Measurements from ENCODE around the gene ANXA11. TPM values are rescaled to one million over a fixed set of nuclear protein-coding genes. Genes with fewer than 3 reads are reported as not detected.

Gene ANXA11
- total RNA-seq, 1 donor from 2014 or later = 122 TPM

- Mint-ChIP-seq H3K4me1 (ENCODE audit: low read depth, unreplicated experiment) (peaks cover 11% of the 10 kb centered on the region), H3K27me3 (ENCODE audit: low read depth, unreplicated experiment) (no peaks in the 10 kb centered on the region), H3K36me3 (ENCODE audit: low read depth, unreplicated experiment) (peaks cover 7% of the 10 kb centered on the region), H3K27ac (ENCODE audit: unreplicated experiment) (no peak overlapping the region), H3K9me3 (ENCODE audit: unreplicated experiment) (no peaks in the 10 kb centered on the region), H3K4me3 (ENCODE audit: unreplicated experiment) (no peak overlapping the region)
- TF ChIP-seq CTCF (IDR thresholded peaks at IDR 0.05; ENCODE audit: insufficient read depth, low read depth, low read length) = no peak
- TF ChIP-seq EZH2 (IDR thresholded peaks at IDR 0.05; ENCODE audit: insufficient read depth, low read length) = no peak
- Histone ChIP-seq H3K4me1 (ENCODE audit: insufficient read depth, low read length) (peaks cover 19% of the 10 kb centered on the region), H3K79me2 (ENCODE audit: insufficient read depth, low read length) (peaks cover 52% of the 10 kb centered on the region), H3K4me3 (ENCODE audit: insufficient read depth, low read depth, low read length) (no peak overlapping the region), H3K27ac (ENCODE audit: low read depth, low read length) (no peak overlapping the region), H3K9ac (ENCODE audit: low read length) (no peak overlapping the region), H4K20me1 (ENCODE audit: insufficient read depth, low read length) (peaks cover 90% of the 10 kb centered on the region), H3K27me3 (ENCODE audit: insufficient read depth, low read length) (no peaks in the 10 kb centered on the region), H3K36me3 (ENCODE audit: insufficient read depth, low read length) (peaks cover 15% of the 10 kb centered on the region), H2AFZ (ENCODE audit: low read depth, low read length) (no peak overlapping the region), H3K4me2 (ENCODE audit: low read length) (no peak overlapping the region), H3K9me3 (ENCODE audit: insufficient read depth, low read depth, low read length) (no peaks in the 10 kb centered on the region)
- FAIRE-seq = no peak
- DNase-seq (ENCODE audit: low read depth) = no peak
Observed at GRCh38 chr10:80170026-80170425, 35.3 kb downstream of the ANXA11 start.

- Histone ChIP-seq H3K9me3 (ENCODE audit: insufficient read depth, low read depth, low read length) (no peaks in the 10 kb centered on the region), H4K20me1 (ENCODE audit: insufficient read depth, low read length) (peaks cover 95% of the 10 kb centered on the region), H3K79me2 (ENCODE audit: insufficient read depth, low read length) (peaks cover 47% of the 10 kb centered on the region), H3K27ac (ENCODE audit: low read depth, low read length) (no peak overlapping the region), H3K4me1 (ENCODE audit: insufficient read depth, low read length) (peaks cover 30% of the 10 kb centered on the region), H2AFZ (ENCODE audit: low read depth, low read length) (no peak overlapping the region), H3K27me3 (ENCODE audit: insufficient read depth, low read length) (no peaks in the 10 kb centered on the region), H3K4me3 (ENCODE audit: insufficient read depth, low read depth, low read length) (no peak overlapping the region), H3K4me2 (ENCODE audit: low read length) (no peak overlapping the region), H3K9ac (ENCODE audit: low read length) (no peak overlapping the region), H3K36me3 (ENCODE audit: insufficient read depth, low read length) (peaks cover 15% of the 10 kb centered on the region)
- no peak for FAIRE-seq
- Mint-ChIP-seq H3K27ac (ENCODE audit: unreplicated experiment) (no peak overlapping the region), H3K4me1 (ENCODE audit: low read depth, unreplicated experiment) (peaks cover 13% of the 10 kb centered on the region), H3K4me3 (ENCODE audit: unreplicated experiment) (no peak overlapping the region), H3K27me3 (ENCODE audit: low read depth, unreplicated experiment) (no peaks in the 10 kb centered on the region), H3K36me3 (ENCODE audit: low read depth, unreplicated experiment) (peaks cover 14% of the 10 kb centered on the region), H3K9me3 (ENCODE audit: unreplicated experiment) (no peaks in the 10 kb centered on the region)
- DNase-seq (ENCODE audit: low read depth) = no peak
- TF ChIP-seq CTCF (IDR thresholded peaks at IDR 0.05; ENCODE audit: insufficient read depth, low read depth, low read length) (no peak), EZH2 (IDR thresholded peaks at IDR 0.05; ENCODE audit: insufficient read depth, low read length) (no peak)
Observed at GRCh38 chr10:80168679-80169380, 36.5 kb downstream of the ANXA11 start.

DNA sequence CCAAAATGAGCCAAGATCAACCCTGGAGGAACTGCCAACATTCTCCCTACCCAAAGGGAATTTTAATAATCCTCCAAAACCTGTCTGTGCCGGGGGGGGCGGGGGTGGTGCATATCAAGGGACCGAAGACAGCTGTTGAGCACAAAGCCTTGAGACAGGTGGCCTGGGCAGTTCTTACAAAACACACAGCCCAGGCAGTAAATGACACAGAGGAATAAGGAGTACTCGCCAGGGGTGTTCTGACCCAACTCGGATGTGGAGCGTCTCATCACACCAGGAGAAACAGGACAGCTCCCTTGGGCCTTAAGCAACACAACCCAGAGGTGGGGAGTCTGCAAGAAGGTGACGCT lies 37.2 kb downstream of the ANXA11 start:
- FAIRE-seq (no peak), DNase-seq (ENCODE audit: low read depth) (no peak)
- H3K27me3 ChIP-seq (ENCODE audit: insufficient read depth, low read length) = no peaks in the 10 kb centered on the region
- peaks cover 95% of the 10 kb centered on the region for H4K20me1 ChIP-seq (ENCODE audit: insufficient read depth, low read length)
- peaks cover 14% of the 10 kb centered on the region for H3K36me3 ChIP-seq (ENCODE audit: insufficient read depth, low read length)
- H3K79me2 ChIP-seq (ENCODE audit: insufficient read depth, low read length) = peaks cover 40% of the 10 kb centered on the region
- no peaks in the 10 kb centered on the region for H3K9me3 ChIP-seq (ENCODE audit: insufficient read depth, low read depth, low read length)
- H2AFZ ChIP-seq (ENCODE audit: low read depth, low read length) = no peak overlapping the region
- peaks cover 33% of the 10 kb centered on the region for H3K4me1 ChIP-seq (ENCODE audit: insufficient read depth, low read length)
- no peak overlapping the region for H3K9ac ChIP-seq (ENCODE audit: low read length)
- H3K4me2 ChIP-seq (ENCODE audit: low read length) = no peak overlapping the region
- no peak overlapping the region for H3K27ac ChIP-seq (ENCODE audit: low read depth, low read length)
- Mint-ChIP-seq H3K27me3 (ENCODE audit: low read depth, unreplicated experiment) (no peaks in the 10 kb centered on the region), H3K9me3 (ENCODE audit: unreplicated experiment) (no peaks in the 10 kb centered on the region), H3K4me3 (ENCODE audit: unreplicated experiment) (no peak overlapping the region), H3K36me3 (ENCODE audit: low read depth, unreplicated experiment) (peaks cover 19% of the 10 kb centered on the region), H3K27ac (ENCODE audit: unreplicated experiment) (no peak overlapping the region), H3K4me1 (ENCODE audit: low read depth, unreplicated experiment) (peaks cover 16% of the 10 kb centered on the region)
- no peak for TF ChIP-seq CTCF (IDR thresholded peaks at IDR 0.05; ENCODE audit: insufficient read depth, low read depth, low read length)
- TF ChIP-seq EZH2 (IDR thresholded peaks at IDR 0.05; ENCODE audit: insufficient read depth, low read length) = no peak
- no peak overlapping the region for H3K4me3 ChIP-seq (ENCODE audit: insufficient read depth, low read depth, low read length)

Measured in astrocyte (in vitro differentiated cells and primary cell).